ENCODE results near the gene CIITA. TPM values are rescaled to one million over a fixed set of nuclear protein-coding genes. Genes with fewer than 3 reads are reported as not detected.

CIITA gene
- total and polyA plus RNA-seq, 8 donors = 1.8 to 39.7 (median 5.4) TPM

GRCh38 chr16:10870808-10871156 lies 6.2 kb upstream of the CIITA start:
- Histone ChIP-seq H3K4me1 (peaks cover 3 to 43% (median 19%) of the 10 kb centered on the region in 3 donors), H3K4me3 (no peak overlapping the region), H3K36me3 (no peaks in the 10 kb centered on the region), H3K27me3 (no peaks in the 10 kb centered on the region), H3K27ac (peak overlapping the region in 3 of 4 donors; percentile 61 to 81 (median 70)), H3K9me3 (no peaks in the 10 kb centered on the region)
- intact Hi-C loops (cut with DNase I) = no loop called here
- ATAC-seq (no peak), FAIRE-seq (no peak), DNase-seq (no peak)
- 79 to 83% methylated on average over 5 of the region's 5 CpGs for WGBS, 2 donors
- TF ChIP-seq CTCF (IDR thresholded peaks at IDR 0.05) = no peak

GRCh38 chr16:10871157-10871991 lies 5.6 kb upstream of the CIITA start:
- peaks cover 3 to 43% (median 19%) of the 10 kb centered on the region in 3 donors for H3K4me1 ChIP-seq
- intact Hi-C loops (cut with DNase I) = no loop called here
- DNase-seq (peak; percentile 86 to 97 (median 90)), ATAC-seq (peak; percentile 80 to 92 (median 86)), FAIRE-seq (no peak)
- no peaks in the 10 kb centered on the region for H3K9me3 ChIP-seq
- peak overlapping the region; percentile 14 to 81 (median 66) for H3K27ac ChIP-seq
- no peaks in the 10 kb centered on the region for H3K27me3 ChIP-seq
- H3K36me3 ChIP-seq = no peaks in the 10 kb centered on the region
- no peak for TF ChIP-seq CTCF (IDR thresholded peaks at IDR 0.05)
- 38 to 39% methylated on average over 9 to 10 of the region's 10 CpGs for WGBS, 2 donors
- H3K4me3 ChIP-seq = no peak overlapping the region

- DNase-seq = no peak
- H3K36me3 ChIP-seq = no peaks in the 10 kb centered on the region
- no peaks in the 10 kb centered on the region for H3K27me3 ChIP-seq
- peaks cover 3 to 18% (median 10%) of the 10 kb centered on the region in 3 donors for H3K4me1 ChIP-seq
- no peak for TF ChIP-seq CTCF (IDR thresholded peaks at IDR 0.05)
- ATAC-seq = no peak
- peak overlapping the region in 1 of 4 donors; percentile 28 for H3K27ac ChIP-seq
- no peak overlapping the region for H3K4me3 ChIP-seq
- intact Hi-C loops (cut with DNase I) = loop anchor here in 1 of 3 donors (5.0 kb wide), 1 partner anchor 49 kb away; no protein-coding TSS in a partner anchor
- no peak for FAIRE-seq
- H3K9me3 ChIP-seq = no peaks in the 10 kb centered on the region
- 82 to 97% methylated on average over 2 of the region's 2 CpGs for whole genome bisulfite sequencing, 2 donors
Observed at GRCh38 chr16:10876315-10876714, 687 bp upstream of the CIITA start.

- no peak for FAIRE-seq
- peak overlapping the region in 1 of 4 donors; percentile 77 for H3K27ac ChIP-seq
- 73 to 89% methylated on average over 8 of the region's 8 CpGs for WGBS, 2 donors
- H3K36me3 ChIP-seq = no peaks in the 10 kb centered on the region
- DNase-seq = peak in 1 of 6 donors; percentile 55
- intact Hi-C loops (cut with DNase I) = loop anchor here in 1 of 3 donors (5.0 kb wide), 1 partner anchor 50 kb away; no protein-coding TSS in a partner anchor
- peak overlapping the region in 1 of 4 donors; percentile 61 for H3K4me3 ChIP-seq
- no peak for ATAC-seq
- no peaks in the 10 kb centered on the region for H3K9me3 ChIP-seq
- H3K27me3 ChIP-seq = no peaks in the 10 kb centered on the region
- H3K4me1 ChIP-seq = peaks cover 0 to 7% (median 1%) of the 10 kb centered on the region in 3 donors
- TF ChIP-seq CTCF (IDR thresholded peaks at IDR 0.05) = no peak
Observed at GRCh38 chr16:10877472-10877946, 507 bp downstream of the CIITA start.

- no peaks in the 10 kb centered on the region for H3K27me3 ChIP-seq
- WGBS, 2 donors = 60 to 73% methylated on average over 4 of the region's 4 CpGs
- H3K36me3 ChIP-seq = no peaks in the 10 kb centered on the region
- no peaks in the 10 kb centered on the region for H3K9me3 ChIP-seq
- FAIRE-seq (no peak), DNase-seq (no peak), ATAC-seq (peak in 2 of 4 donors; percentile 6 to 22)
- peak overlapping the region; percentile 20 to 61 (median 32) for H3K4me3 ChIP-seq
- intact Hi-C loops (cut with DNase I) = loop anchor here in 1 of 3 donors (5.0 kb wide), 1 partner anchor 51 kb away; no protein-coding TSS in a partner anchor
- TF ChIP-seq CTCF (IDR thresholded peaks at IDR 0.05) = no peak
- H3K27ac ChIP-seq = peak overlapping the region in 1 of 4 donors; percentile 77
- peaks cover 0 to 5% (median 0%) of the 10 kb centered on the region in 3 donors for H3K4me1 ChIP-seq
Observed at GRCh38 chr16:10878328-10878643, 1.3 kb downstream of the CIITA start.

Measured in pancreas (tissue), 10 donors.